GM13976 (cell line): ENCODE results near the gene NCR2.
"Not testable (repeated sequence)": the region's sequence is repeated elsewhere in the genome, so short reads cannot be mapped to it uniquely, and the experiment has no call there.

Experiments
- DNase-seq: peaks from one replicate; pipeline ENCODE4 v3.0.0; 2012; ENCODE audit warnings: low spot score
- CTCF ChIP-seq: IDR thresholded peaks from 2 replicates; pipeline ENCODE4 v1.5.1; 2012; ENCODE audit warnings: borderline replicate concordance, mild to moderate bottlenecking; ENCODE audit not compliant: insufficient read depth; ENCODE audit errors: extremely low read depth, missing control alignments, control extremely low read depth
- in situ Hi-C: fragments of 300-500 bp; cut with MboI; formaldehyde crosslinking; loops from one replicate; pipeline ENCODE4 v1.12.0; 2022; ENCODE audit warnings: low sequenced_read_pairs, mixed read lengths, inconsistent platforms; ENCODE audit not compliant: unreplicated experiment

Gene NCR2

GRCh38 chr6:41294214-41294872 is 41.1 kb upstream of the NCR2 start:
- in situ Hi-C loops: no loop called here
- no peak for TF ChIP-seq CTCF
- DNase-seq: no peak

- DNase-seq, in situ Hi-C loops: not testable (repeated sequence)
Measured at GRCh38 chr6:41297248-41297647, 38.2 kb upstream of the NCR2 start.

- no peak for TF ChIP-seq CTCF
- no peak for DNase-seq
- in situ Hi-C loops: no loop called here
Measured at GRCh38 chr6:41298785-41299502, 36.5 kb upstream of the NCR2 start.

- in situ Hi-C loops: no loop called here
- TF ChIP-seq CTCF: no peak
- DNase-seq: no peak
Measured at GRCh38 chr6:41302638-41303037, 32.8 kb upstream of the NCR2 start.

- in situ Hi-C loops: no loop called here
- peak; percentile 42 for TF ChIP-seq CTCF
- DNase-seq: peak; percentile 41
Measured at GRCh38 chr6:41306187-41306854, 29.1 kb upstream of the NCR2 start.

GRCh38 chr6:41315203-41315602 is 20.2 kb upstream of the NCR2 start:
- no peak for TF ChIP-seq CTCF
- DNase-seq: no peak
- in situ Hi-C loops: no loop called here
